Measurements from ENCODE around the gene PRKAR2A.

- TF ChIP-seq CTCF (IDR thresholded peaks at IDR 0.05): no peak
- no peak for TF ChIP-seq POLR2A (IDR thresholded peaks at IDR 0.05)
Measured at GRCh38 chr3:48743773-48744172, 103.9 kb downstream of the PRKAR2A start.

Measured in body of pancreas (tissue), 4 donors.